CD4-positive, alpha-beta T cell treated with Interferon gamma for 1 hour (primary cell): ENCODE results near the gene DNAJC25.

Experiments
- DNase-seq: peaks from one replicate; pipeline ENCODE4 v3.0.0-alpha.2; 2020

Gene DNAJC25

GRCh38 chr9:111674319-111674718 is 43.2 kb downstream of the DNAJC25 start:
- DNase-seq = no peak

- DNase-seq = no peak
Observed at GRCh38 chr9:111676116-111676515, 45.0 kb downstream of the DNAJC25 start.

GRCh38 chr9:111678293-111678692 is 47.2 kb downstream of the DNAJC25 start:
- DNase-seq = no peak

- no peak for DNase-seq
Observed at GRCh38 chr9:111679199-111679598, 48.1 kb downstream of the DNAJC25 start.

GRCh38 chr9:111683392-111683791 is 52.3 kb downstream of the DNAJC25 start:
- no peak for DNase-seq

- DNase-seq = no peak
Observed at GRCh38 chr9:111691672-111692329, 60.7 kb downstream of the DNAJC25 start.

- no peak for DNase-seq
Observed at GRCh38 chr9:111696796-111697195, 65.7 kb downstream of the DNAJC25 start.

GRCh38 chr9:111700776-111701175 is 69.6 kb downstream of the DNAJC25 start:
- no peak for DNase-seq
